Stomach (tissue), 9 donors: ENCODE measurements around the gene ZNF573. TPM values are rescaled to one million over a fixed set of nuclear protein-coding genes. Genes with fewer than 3 reads are reported as not detected.

Source experiments
- DNase-seq, 2 donors: peaks; one replicate each; pipeline versions ENCODE4 v3.0.0 to v3.0.0-alpha.2; 2013 to 2019
- H3K27ac ChIP-seq, 5 donors: fragments of 200-600 bp in 4 of 5; sonication (generic) in 4 of 5; one replicate each; pipeline ENCODE4 v1.5.1; 2013 to 2019; ENCODE audit warnings: mild to moderate bottlenecking in 1 of 5, moderate library complexity in 1 of 5
- H3K27me3 ChIP-seq, 3 donors: fragments of 200-600 bp; sonication (generic); one replicate each; pipeline ENCODE4 v1.5.1; 2017 to 2019; ENCODE audit warnings: mixed run types in 1 of 3
- H3K36me3 ChIP-seq, 4 donors: fragments of 200-600 bp; sonication (generic); 1 replicate in 3 of 4; 2 replicates in 1 of 4; pipeline ENCODE4 v1.5.1; 2016 to 2019
- H3K4me1 ChIP-seq, 4 donors: fragments of 200-600 bp; sonication (generic); one replicate each; pipeline ENCODE4 v1.5.1; 2016 to 2019
- H3K4me3 ChIP-seq, 4 donors: fragments of 200-600 bp; sonication (generic) in 3 of 4; one replicate each; pipeline ENCODE4 v1.5.1; 2016 to 2019; ENCODE audit warnings: mild to moderate bottlenecking in 1 of 4
- H3K9me3 ChIP-seq, 4 donors: fragments of 200-600 bp; sonication (generic); one replicate each; pipeline ENCODE4 v1.5.1; 2016 to 2019
- EP300 ChIP-seq: sonication (generic); formaldehyde crosslinking; IDR thresholded peaks from one replicate; pipeline ENCODE4 v1.6.1; 2017; ENCODE audit warnings: antibody characterized with exemption
- POLR2A ChIP-seq, 4 donors: fragments of 450-650 bp; IDR thresholded peaks; one replicate each; pipeline ENCODE4 v1.6.1; 2016; ENCODE audit warnings: antibody characterized with exemption in 4 of 4, control low read depth in 2 of 4, mild to moderate bottlenecking in 1 of 4, moderate library complexity in 1 of 4
- POLR2AphosphoS5 ChIP-seq, 3 donors: sonication (generic); formaldehyde crosslinking; IDR thresholded peaks; one replicate each; pipeline ENCODE4 v1.6.1; 2016; ENCODE audit warnings: antibody characterized with exemption in 3 of 3
- WGBS, 5 donors: extraction: QIAGEN DNeasy Blood & Tissue Kit in 3 of 5; methylation state at CpG; one replicate each; pipeline versions ENCODE4 v1.1.5 to v1.1.7; 2013 to 2018; 5-methylcytosine and 5-hydroxymethylcytosine counted together
- intact Hi-C: fragments of 100-400 bp; cut with DNase I; formaldehyde crosslinking; loops from one replicate; pipeline ENCODE4 v1.15.1; 2023; ENCODE audit warnings: low total_unique reads
- polyA plus RNA-seq, 3 donors: library from polyadenylated mRNA; stranded (reverse); fragments of 200-250 nt; gene quantifications; one replicate each; pipeline ENCODE4 v1.2.3, GENCODE V29; 2013
- total RNA-seq, 5 donors: library from RNA; depleted of rRNA; stranded (reverse); fragments of >200 nt; gene quantifications; one replicate each; pipeline versions ENCODE4 v1.1.0 to v1.2.3, GENCODE V29; 2014 to 2016
- TF ChIP-seq, protein P1 (sequence below), 7 experiments: fragments of 450-650 bp in 4 of 7; fragments of 200-600 bp in 3 of 7; sonication (generic) in 3 of 7; IDR thresholded peaks; one replicate each; pipeline ENCODE4 v1.5.1; 2016 to 2019; ENCODE audit warnings: antibody characterized with exemption in 7 of 7, control low read depth in 2 of 7, mild to moderate bottlenecking in 1 of 7
- donor health status: healthy with polysubstance abuse.
- donor health status: Bipolar disorder and iron deficiency.
- donor health status: healthy.

The ZNF573 gene
- total and polyA plus RNA-seq, 8 donors = 0.68 to 22.6 (median 3.1) TPM; not detected in 1

DNA sequence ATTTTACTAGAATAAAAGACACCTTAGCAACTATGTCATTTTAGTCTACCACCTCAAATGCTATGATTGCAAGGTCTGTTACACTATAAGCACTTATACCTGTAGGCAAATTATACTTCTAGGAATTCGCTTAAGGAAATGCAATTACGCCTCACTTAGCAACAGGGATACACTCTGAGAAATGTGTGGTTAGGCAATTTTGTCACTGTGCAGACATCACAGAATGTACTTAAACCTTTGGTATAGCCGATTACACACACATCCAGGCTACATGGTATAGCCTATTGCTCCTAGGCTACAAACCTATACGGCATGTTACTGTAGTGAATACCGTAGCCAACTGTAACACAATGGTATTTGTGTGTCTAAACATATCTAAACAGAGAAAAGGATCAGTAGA lies 30.0 kb upstream of the ZNF573 start:
- H3K9me3 ChIP-seq = peaks cover 19 to 99% (median 76%) of the 10 kb centered on the region in 4 donors
- no peaks in the 10 kb centered on the region for H3K4me1 ChIP-seq
- no peaks in the 10 kb centered on the region for H3K27me3 ChIP-seq
- no peak for DNase-seq
- no peak overlapping the region for H3K4me3 ChIP-seq
- no peak for TF ChIP-seq POLR2AphosphoS5 (IDR thresholded peaks at IDR 0.05)
- TF ChIP-seq EP300 = no peak
- TF ChIP-seq, protein P1, sequence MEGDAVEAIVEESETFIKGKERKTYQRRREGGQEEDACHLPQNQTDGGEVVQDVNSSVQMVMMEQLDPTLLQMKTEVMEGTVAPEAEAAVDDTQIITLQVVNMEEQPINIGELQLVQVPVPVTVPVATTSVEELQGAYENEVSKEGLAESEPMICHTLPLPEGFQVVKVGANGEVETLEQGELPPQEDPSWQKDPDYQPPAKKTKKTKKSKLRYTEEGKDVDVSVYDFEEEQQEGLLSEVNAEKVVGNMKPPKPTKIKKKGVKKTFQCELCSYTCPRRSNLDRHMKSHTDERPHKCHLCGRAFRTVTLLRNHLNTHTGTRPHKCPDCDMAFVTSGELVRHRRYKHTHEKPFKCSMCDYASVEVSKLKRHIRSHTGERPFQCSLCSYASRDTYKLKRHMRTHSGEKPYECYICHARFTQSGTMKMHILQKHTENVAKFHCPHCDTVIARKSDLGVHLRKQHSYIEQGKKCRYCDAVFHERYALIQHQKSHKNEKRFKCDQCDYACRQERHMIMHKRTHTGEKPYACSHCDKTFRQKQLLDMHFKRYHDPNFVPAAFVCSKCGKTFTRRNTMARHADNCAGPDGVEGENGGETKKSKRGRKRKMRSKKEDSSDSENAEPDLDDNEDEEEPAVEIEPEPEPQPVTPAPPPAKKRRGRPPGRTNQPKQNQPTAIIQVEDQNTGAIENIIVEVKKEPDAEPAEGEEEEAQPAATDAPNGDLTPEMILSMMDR (IDR thresholded peaks at IDR 0.05) = no peak
- TF ChIP-seq POLR2A (IDR thresholded peaks at IDR 0.05) = no peak
- intact Hi-C loops = no loop called here
- WGBS, 5 donors = 93 to 96% (median 95%) methylated on average over 5 of the region's 5 CpGs
- H3K27ac ChIP-seq = no peak overlapping the region
- H3K36me3 ChIP-seq = peaks cover 0 to 22% (median 0%) of the 10 kb centered on the region in 4 donors

DNA sequence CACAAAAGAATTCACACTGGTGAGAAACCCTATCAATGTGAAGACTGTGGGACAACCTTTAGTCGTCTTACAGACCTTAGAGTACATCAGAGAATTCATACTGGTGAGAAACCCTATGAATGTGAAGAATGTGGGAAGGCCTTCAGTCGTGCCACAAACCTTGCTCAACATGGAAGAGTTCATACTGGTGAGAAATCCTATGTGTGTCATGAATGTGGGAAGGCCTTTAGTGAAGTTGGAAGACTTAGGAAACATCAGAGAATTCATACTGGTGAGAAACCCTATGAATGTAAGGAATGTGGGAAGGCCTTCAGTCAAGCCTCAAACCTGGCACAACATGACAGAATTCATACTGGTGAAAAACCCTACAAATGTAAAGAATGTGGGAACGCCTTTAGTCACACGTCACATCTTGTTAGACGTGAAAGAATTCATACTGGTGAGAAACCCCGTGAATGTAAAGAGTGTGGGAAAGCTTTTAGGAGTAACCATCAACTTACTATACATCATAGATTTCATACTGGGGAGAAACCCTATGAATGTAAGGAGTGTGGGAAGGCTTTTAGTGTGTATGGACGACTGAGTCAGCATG lies 24.0 kb upstream of the ZNF573 start:
- 71 to 78% (median 76%) methylated on average over 7 of the region's 7 CpGs for WGBS, 5 donors
- TF ChIP-seq, protein P1 (IDR thresholded peaks at IDR 0.05) = no peak
- no peak for TF ChIP-seq EP300
- TF ChIP-seq POLR2AphosphoS5 (IDR thresholded peaks at IDR 0.05) = no peak
- no peak for TF ChIP-seq POLR2A (IDR thresholded peaks at IDR 0.05)
- intact Hi-C loops = no loop called here
- peaks cover 0 to 9% (median 0%) of the 10 kb centered on the region in 4 donors for H3K36me3 ChIP-seq
- no peaks in the 10 kb centered on the region for H3K27me3 ChIP-seq
- H3K27ac ChIP-seq = no peak overlapping the region
- no peak for DNase-seq
- no peak overlapping the region for H3K4me3 ChIP-seq
- no peaks in the 10 kb centered on the region for H3K4me1 ChIP-seq
- peaks cover 33 to 100% (median 95%) of the 10 kb centered on the region in 4 donors for H3K9me3 ChIP-seq

DNA sequence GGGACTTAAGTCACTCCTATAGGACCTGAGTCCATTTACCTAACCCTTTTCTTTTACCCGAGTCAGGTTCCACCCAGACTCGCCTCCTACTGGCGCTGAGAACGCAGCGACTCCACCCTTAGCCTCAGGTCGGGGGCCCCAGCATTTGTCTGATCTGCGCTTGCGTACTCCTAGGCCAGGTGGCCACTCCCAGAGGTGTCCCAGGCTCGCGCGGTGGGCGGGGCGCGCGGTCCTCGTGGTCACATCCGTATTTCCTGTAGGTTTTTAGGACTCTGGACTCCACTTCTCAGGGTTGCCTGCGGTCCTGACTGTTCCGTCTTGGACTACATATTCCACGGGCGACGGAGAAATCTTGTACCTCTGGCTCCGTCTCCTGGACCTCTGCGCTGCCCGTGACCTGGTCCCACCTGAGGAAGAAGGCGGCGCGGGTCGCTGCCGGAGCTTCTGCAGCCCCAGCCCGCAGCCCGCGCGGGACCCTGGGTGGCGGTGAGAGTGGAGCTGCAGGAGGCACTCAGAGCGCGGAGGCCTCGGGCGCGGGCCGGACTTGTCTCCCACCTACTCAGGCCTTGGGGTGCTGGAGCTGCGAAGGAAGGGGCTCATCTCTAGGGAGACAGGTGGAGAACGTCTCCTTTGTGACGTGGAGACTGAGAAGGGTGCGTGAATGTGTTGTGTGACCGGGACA lies 11.0 kb upstream of the ZNF573 start:
- Histone ChIP-seq H3K36me3 (peaks cover 0 to 5% (median 0%) of the 10 kb centered on the region in 4 donors), H3K9me3 (peaks cover 12 to 95% (median 74%) of the 10 kb centered on the region in 4 donors), H3K4me3 (no peak overlapping the region), H3K4me1 (no peaks in the 10 kb centered on the region), H3K27ac (no peak overlapping the region), H3K27me3 (no peaks in the 10 kb centered on the region)
- intact Hi-C loops = no loop called here
- DNase-seq = peak in 1 of 2 donors; percentile 14
- TF ChIP-seq, protein P1 (IDR thresholded peaks at IDR 0.05) = no peak
- TF ChIP-seq EP300 = no peak
- no peak for TF ChIP-seq POLR2AphosphoS5 (IDR thresholded peaks at IDR 0.05)
- TF ChIP-seq POLR2A (IDR thresholded peaks at IDR 0.05) = no peak
- WGBS, 5 donors = 21 to 56% (median 42%) methylated on average over 18 to 46 of the region's 46 CpGs

DNA sequence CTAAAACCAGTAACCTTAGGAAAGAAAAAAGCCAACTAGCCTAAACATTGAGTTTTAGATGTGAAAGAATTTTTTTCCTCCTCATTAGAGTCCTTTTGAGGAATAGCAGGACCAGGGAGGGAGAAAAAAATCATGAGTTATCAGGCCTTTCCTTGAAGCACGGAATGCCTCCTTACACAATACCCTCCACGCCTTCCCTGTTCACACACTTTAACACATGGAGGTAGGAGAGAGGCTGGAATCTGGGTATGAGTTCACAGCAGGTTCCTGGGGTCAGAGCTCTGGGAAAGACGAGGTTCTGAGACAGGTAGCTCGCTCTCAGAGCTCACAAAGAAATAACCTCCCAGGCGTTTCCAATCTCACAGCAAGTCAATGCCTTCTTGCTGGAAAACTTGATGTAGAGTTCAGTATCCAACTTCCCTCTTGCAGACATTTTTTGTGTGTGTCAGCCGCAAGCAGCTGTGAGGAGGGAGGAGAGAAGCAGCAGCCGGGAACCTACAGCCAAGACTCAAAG lies 716 bp downstream of the ZNF573 start:
- Histone ChIP-seq H3K9me3 (peaks cover 0 to 22% (median 13%) of the 10 kb centered on the region in 4 donors), H3K27me3 (no peaks in the 10 kb centered on the region), H3K27ac (peak overlapping the region; percentile 85 to 92 (median 88)), H3K36me3 (peaks cover 0 to 2% (median under 1%) of the 10 kb centered on the region in 4 donors), H3K4me3 (peak overlapping the region; percentile 70 to 88 (median 84)), H3K4me1 (peaks cover 3 to 22% (median 18%) of the 10 kb centered on the region in 4 donors)
- WGBS, 5 donors = 8 to 12% (median 9%) methylated on average over 7 of the region's 7 CpGs
- peak in 1 of 2 donors; percentile 74 for DNase-seq
- no peak for TF ChIP-seq POLR2A (IDR thresholded peaks at IDR 0.05)
- TF ChIP-seq, protein P1 (IDR thresholded peaks at IDR 0.05) = no peak
- TF ChIP-seq POLR2AphosphoS5 (IDR thresholded peaks at IDR 0.05) = no peak
- no peak for TF ChIP-seq EP300
- intact Hi-C loops = no loop called here
